ENCODE measurements around the gene LHPP.
"Not testable (repeated sequence)": the region's sequence is repeated elsewhere in the genome, so short reads cannot be mapped to it uniquely, and the experiment has no call there.

LHPP gene

GRCh38 chr10:124573726-124574455 is 112.3 kb downstream of the LHPP start:
- DNase-seq (ENCODE audit: low read depth in 2 of 2), result no peak

- DNase-seq (ENCODE audit: low read depth in 2 of 2), result no peak
Measured at GRCh38 chr10:124574456-124575070, 112.9 kb downstream of the LHPP start.

- no peak for DNase-seq (ENCODE audit: low read depth in 2 of 2)
Measured at GRCh38 chr10:124575107-124576035, 113.7 kb downstream of the LHPP start.

- DNase-seq (ENCODE audit: low read depth in 2 of 2), result no peak
Measured at GRCh38 chr10:124576526-124577420, 115.2 kb downstream of the LHPP start.

GRCh38 chr10:124577651-124578050 is 116.0 kb downstream of the LHPP start:
- no peak for DNase-seq (ENCODE audit: low read depth in 2 of 2)

GRCh38 chr10:124578231-124579010 is 116.8 kb downstream of the LHPP start:
- DNase-seq (ENCODE audit: low read depth in 2 of 2), result no peak

GRCh38 chr10:124579011-124579399 is 117.4 kb downstream of the LHPP start:
- DNase-seq (ENCODE audit: low read depth in 2 of 2), result no peak

GRCh38 chr10:124586142-124586541 is 124.5 kb downstream of the LHPP start:
- no peak for DNase-seq (ENCODE audit: low read depth in 2 of 2)

- no peak for DNase-seq (ENCODE audit: low read depth in 2 of 2)
Measured at GRCh38 chr10:124587811-124588211, 126.2 kb downstream of the LHPP start.

GRCh38 chr10:124588341-124588735 is 126.7 kb downstream of the LHPP start:
- not testable (repeated sequence) for DNase-seq (ENCODE audit: low read depth in 2 of 2)

- DNase-seq (ENCODE audit: low read depth in 2 of 2), result no peak
Measured at GRCh38 chr10:124588736-124589490, 127.3 kb downstream of the LHPP start.

GRCh38 chr10:124589491-124590041 is 127.9 kb downstream of the LHPP start:
- DNase-seq (ENCODE audit: low read depth in 2 of 2), result no peak

GRCh38 chr10:124590216-124591122 is 128.8 kb downstream of the LHPP start:
- DNase-seq (ENCODE audit: low read depth in 2 of 2), result no peak

GRCh38 chr10:124591123-124591495 is 129.5 kb downstream of the LHPP start:
- no peak for DNase-seq (ENCODE audit: low read depth in 2 of 2)

- no peak for DNase-seq (ENCODE audit: low read depth in 2 of 2)
Measured at GRCh38 chr10:124592101-124592500, 130.5 kb downstream of the LHPP start.

- DNase-seq (ENCODE audit: low read depth in 2 of 2), result no peak
Measured at GRCh38 chr10:124592736-124593430, 131.3 kb downstream of the LHPP start.

GRCh38 chr10:124593431-124593985 is 131.9 kb downstream of the LHPP start:
- DNase-seq (ENCODE audit: low read depth in 2 of 2), result no peak

GRCh38 chr10:124594240-124594639 is 132.6 kb downstream of the LHPP start:
- DNase-seq (ENCODE audit: low read depth in 2 of 2), result no peak

Data from stimulated activated CD4-positive, alpha-beta T cell treated with anti-CD3 and anti-CD28 coated beads, Interleukin-1b, Interleukin-23, amount 100 ng/mL, for 4 hours (primary cell).